Measurements from ENCODE around the gene EYA3.

DNA sequence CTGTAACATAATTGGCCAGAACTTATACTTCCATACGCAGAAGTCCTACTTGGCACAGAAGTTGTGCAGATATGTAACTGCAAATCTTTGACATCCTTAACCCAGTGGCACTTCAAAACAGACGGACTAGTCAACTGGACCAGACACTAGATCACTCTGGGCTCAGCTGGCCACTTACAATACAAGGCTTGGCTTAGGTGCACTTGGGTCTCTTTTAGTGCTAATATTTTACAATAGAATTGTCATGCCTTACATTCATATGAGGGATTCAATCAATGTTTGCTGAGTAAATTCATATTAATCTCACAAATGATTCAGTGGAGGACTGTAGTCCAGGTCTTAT, 108.6 kb downstream of the EYA3 start:
- TF ChIP-seq POLR2A (IDR thresholded peaks at IDR 0.05; ENCODE audit: low read depth, low read length): no peak
- TF ChIP-seq, protein P1, sequence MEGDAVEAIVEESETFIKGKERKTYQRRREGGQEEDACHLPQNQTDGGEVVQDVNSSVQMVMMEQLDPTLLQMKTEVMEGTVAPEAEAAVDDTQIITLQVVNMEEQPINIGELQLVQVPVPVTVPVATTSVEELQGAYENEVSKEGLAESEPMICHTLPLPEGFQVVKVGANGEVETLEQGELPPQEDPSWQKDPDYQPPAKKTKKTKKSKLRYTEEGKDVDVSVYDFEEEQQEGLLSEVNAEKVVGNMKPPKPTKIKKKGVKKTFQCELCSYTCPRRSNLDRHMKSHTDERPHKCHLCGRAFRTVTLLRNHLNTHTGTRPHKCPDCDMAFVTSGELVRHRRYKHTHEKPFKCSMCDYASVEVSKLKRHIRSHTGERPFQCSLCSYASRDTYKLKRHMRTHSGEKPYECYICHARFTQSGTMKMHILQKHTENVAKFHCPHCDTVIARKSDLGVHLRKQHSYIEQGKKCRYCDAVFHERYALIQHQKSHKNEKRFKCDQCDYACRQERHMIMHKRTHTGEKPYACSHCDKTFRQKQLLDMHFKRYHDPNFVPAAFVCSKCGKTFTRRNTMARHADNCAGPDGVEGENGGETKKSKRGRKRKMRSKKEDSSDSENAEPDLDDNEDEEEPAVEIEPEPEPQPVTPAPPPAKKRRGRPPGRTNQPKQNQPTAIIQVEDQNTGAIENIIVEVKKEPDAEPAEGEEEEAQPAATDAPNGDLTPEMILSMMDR (conservative IDR thresholded peaks at IDR 0.05; ENCODE audit: low read depth, low read length): no peak
- no peak for TF ChIP-seq CEBPB (IDR thresholded peaks at IDR 0.05; ENCODE audit: low read depth, low read length)
- TF ChIP-seq RFX5 (IDR thresholded peaks at IDR 0.05; ENCODE audit: low read depth, low read length): no peak
- TF ChIP-seq, protein P2, sequence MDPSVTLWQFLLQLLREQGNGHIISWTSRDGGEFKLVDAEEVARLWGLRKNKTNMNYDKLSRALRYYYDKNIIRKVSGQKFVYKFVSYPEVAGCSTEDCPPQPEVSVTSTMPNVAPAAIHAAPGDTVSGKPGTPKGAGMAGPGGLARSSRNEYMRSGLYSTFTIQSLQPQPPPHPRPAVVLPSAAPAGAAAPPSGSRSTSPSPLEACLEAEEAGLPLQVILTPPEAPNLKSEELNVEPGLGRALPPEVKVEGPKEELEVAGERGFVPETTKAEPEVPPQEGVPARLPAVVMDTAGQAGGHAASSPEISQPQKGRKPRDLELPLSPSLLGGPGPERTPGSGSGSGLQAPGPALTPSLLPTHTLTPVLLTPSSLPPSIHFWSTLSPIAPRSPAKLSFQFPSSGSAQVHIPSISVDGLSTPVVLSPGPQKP (IDR thresholded peaks at IDR 0.05; ENCODE audit: borderline replicate concordance, low read depth, low read length): no peak
- TF ChIP-seq RAD21 (IDR thresholded peaks at IDR 0.05; ENCODE audit: low read length): no peak
- no peak for TF ChIP-seq MXI1 (IDR thresholded peaks at IDR 0.05; ENCODE audit: borderline replicate concordance, low read depth, low read length)
- TF ChIP-seq, protein P3, sequence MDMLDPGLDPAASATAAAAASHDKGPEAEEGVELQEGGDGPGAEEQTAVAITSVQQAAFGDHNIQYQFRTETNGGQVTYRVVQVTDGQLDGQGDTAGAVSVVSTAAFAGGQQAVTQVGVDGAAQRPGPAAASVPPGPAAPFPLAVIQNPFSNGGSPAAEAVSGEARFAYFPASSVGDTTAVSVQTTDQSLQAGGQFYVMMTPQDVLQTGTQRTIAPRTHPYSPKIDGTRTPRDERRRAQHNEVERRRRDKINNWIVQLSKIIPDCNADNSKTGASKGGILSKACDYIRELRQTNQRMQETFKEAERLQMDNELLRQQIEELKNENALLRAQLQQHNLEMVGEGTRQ (IDR thresholded peaks at IDR 0.05; ENCODE audit: low read depth, low read length): no peak
- TF ChIP-seq BHLHE40 (IDR thresholded peaks at IDR 0.05; ENCODE audit: low read depth, low read length): no peak
- no peak for TF ChIP-seq RCOR1 (IDR thresholded peaks at IDR 0.05; ENCODE audit: insufficient replicate concordance, low read length)
- no peak for TF ChIP-seq SMC3 (IDR thresholded peaks at IDR 0.05; ENCODE audit: low read depth, low read length)
- no peak for TF ChIP-seq MAFK (IDR thresholded peaks at IDR 0.05; ENCODE audit: low read depth, low read length)

All from IMR-90 (cell line).